Effector memory CD8-positive, alpha-beta T cell (primary cell): ENCODE data around the gene SNED1.

ENCODE experiments used
- ATAC-seq: fragments of 150-1000 bp; cut with Tn5 transposase; replicated peaks from 2 replicates; pipeline ENCODE4 v1.10.0; 2021; ENCODE audit warnings: mild to moderate bottlenecking, moderate library complexity
- DNase-seq, 3 experiments: peaks; one replicate each; pipeline ENCODE4 v3.0.0; 2021
- H3K27ac Mint-ChIP-seq, 2 donors: one replicate each; pipeline ENCODE4 v1.8.0; 2022; ENCODE audit warnings: mild to moderate bottlenecking in 2 of 2, mixed read lengths in 2 of 2, moderate library complexity in 2 of 2
- H3K27me3 Mint-ChIP-seq, 2 donors: one replicate each; pipeline ENCODE4 v1.8.0; 2022; ENCODE audit warnings: mixed read lengths in 2 of 2
- H3K36me3 Mint-ChIP-seq: one replicate; pipeline ENCODE4 v1.8.0; 2022; ENCODE audit warnings: mild to moderate bottlenecking, moderate library complexity, mixed read lengths; ENCODE audit not compliant: insufficient read depth
- H3K4me1 Mint-ChIP-seq, 2 donors: one replicate each; pipeline ENCODE4 v1.8.0; 2022; ENCODE audit warnings: low read depth in 2 of 2, mixed read lengths in 2 of 2
- H3K4me3 Mint-ChIP-seq, 2 donors: one replicate each; pipeline ENCODE4 v1.8.0; 2022; ENCODE audit warnings: mild to moderate bottlenecking in 2 of 2, mixed read lengths in 2 of 2, moderate library complexity in 2 of 2
- H3K9me3 Mint-ChIP-seq, 2 donors: one replicate each; pipeline ENCODE4 v1.8.0; 2022; ENCODE audit warnings: mixed read lengths in 2 of 2

SNED1 gene

DNA sequence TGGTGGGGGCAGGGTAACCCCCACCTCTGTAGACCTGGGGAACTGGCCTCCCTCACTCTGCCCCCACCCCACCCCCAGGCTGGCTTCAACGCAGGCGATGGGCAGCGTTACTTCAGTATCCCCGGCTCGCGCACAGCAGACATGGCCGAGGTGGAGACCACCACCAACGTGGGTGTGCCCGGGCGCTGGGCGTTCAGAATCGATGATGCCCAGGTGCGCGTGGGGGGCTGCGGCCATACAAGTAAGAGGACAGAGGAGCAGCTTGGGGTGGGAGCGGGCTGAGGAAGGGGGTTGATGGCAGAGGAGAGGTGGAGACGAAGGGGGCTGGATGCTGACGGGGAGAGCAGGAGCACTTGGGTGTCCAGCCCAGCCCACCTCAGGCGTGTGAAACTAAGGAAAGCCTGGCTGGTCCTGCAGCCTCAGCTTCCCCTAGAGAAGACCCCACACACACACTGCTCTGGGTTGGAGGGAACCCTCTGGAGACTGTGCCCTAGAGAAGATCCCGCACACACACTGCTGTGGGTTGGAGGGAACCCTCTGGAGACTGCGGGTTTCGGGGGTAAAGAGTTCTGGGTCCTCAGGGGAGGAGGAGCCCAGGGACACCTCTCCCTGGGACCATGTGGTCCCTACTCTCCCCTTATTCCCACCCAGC is 36.2 kb downstream of the SNED1 start:
- H3K4me3 Mint-ChIP-seq = peak overlapping the region; percentile 45 to 83
- H3K36me3 Mint-ChIP-seq = peaks cover 16% of the 10 kb centered on the region
- H3K4me1 Mint-ChIP-seq = peaks cover 0 to 8% of the 10 kb centered on the region in 2 donors
- ATAC-seq = no peak
- H3K9me3 Mint-ChIP-seq = no peaks in the 10 kb centered on the region
- no peak for DNase-seq
- peak overlapping the region in 1 of 2 donors; percentile 29 for H3K27ac Mint-ChIP-seq
- H3K27me3 Mint-ChIP-seq = peaks cover 5 to 8% of the 10 kb centered on the region in 2 donors

DNA sequence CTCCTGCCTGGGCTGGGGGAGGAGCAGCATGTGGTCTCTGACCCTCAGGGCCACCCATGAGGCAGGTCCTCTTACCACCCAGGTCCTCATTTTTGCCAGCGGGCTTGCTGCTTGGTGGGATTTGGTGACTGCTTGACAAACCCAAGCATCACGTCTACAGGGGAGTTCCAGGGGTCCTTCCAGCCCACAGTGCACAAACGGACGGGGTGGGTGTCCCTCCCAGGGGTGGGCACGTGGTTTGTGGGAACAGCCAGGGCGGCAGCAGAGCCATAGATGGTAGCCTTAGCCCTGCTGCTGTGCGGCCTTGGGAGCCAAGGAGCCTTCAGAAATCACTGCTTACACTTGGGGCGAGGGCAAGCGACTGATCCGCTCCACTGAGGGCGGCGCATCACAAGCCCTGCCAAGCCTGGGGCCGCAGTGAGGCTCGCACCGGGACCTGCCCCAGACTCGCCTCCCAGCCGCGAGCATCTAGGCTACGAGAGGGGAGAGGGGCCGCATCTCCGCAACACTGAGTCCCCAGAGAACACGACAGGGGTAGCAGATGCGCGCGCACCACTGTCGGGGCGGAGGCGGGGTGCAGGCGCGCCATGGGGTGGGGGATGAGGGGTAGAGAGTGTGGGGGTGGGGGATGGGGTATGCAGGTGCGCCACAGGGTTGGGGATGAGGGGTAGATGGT is 36.9 kb downstream of the SNED1 start:
- Mint-ChIP-seq H3K27ac (peak overlapping the region in 1 of 2 donors; percentile 29), H3K9me3 (no peaks in the 10 kb centered on the region), H3K4me3 (peak overlapping the region; percentile 45 to 83), H3K27me3 (peaks cover 5 to 8% of the 10 kb centered on the region in 2 donors), H3K4me1 (peaks cover 0 to 9% of the 10 kb centered on the region in 2 donors), H3K36me3 (peaks cover 19% of the 10 kb centered on the region)
- ATAC-seq = peak; percentile 16
- DNase-seq = peak; percentile 14 to 57 (median 53)

DNA sequence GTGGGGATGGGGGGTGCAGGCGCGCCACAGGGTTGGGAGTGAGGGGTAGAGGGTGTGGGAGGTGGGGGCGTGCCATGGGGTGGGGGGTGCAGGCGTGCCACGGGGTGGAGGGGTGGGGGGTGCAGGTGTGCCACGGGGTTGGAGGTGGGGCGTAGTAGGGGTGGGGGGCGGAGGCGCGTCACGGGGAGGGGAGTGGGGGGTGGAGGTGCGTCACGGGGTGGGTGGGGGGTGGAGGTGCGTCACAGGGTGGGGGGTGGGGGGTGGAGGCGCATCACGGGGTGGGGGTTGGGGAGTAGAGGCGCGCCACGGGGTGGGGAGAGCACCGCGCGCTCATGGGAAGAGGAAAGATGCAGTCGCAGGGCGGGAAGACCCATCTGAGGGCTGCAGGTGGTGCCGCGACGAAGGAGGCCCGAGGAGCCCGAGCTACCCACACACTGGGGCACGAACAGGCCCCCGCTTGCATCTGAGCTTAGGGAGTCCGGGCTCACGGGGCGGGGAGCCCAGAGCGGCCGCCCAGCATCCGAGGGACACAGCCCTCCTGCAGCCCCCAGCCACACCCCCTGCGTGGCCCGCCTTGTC is 37.5 kb downstream of the SNED1 start:
- peak; percentile 59 for ATAC-seq
- peak overlapping the region; percentile 28 to 87 for H3K27ac Mint-ChIP-seq
- H3K36me3 Mint-ChIP-seq = peaks cover 19% of the 10 kb centered on the region
- peaks cover 0 to 9% of the 10 kb centered on the region in 2 donors for H3K4me1 Mint-ChIP-seq
- H3K27me3 Mint-ChIP-seq = peaks cover 5 to 8% of the 10 kb centered on the region in 2 donors
- DNase-seq = no peak
- peak overlapping the region; percentile 82 to 83 for H3K4me3 Mint-ChIP-seq
- no peaks in the 10 kb centered on the region for H3K9me3 Mint-ChIP-seq

DNA sequence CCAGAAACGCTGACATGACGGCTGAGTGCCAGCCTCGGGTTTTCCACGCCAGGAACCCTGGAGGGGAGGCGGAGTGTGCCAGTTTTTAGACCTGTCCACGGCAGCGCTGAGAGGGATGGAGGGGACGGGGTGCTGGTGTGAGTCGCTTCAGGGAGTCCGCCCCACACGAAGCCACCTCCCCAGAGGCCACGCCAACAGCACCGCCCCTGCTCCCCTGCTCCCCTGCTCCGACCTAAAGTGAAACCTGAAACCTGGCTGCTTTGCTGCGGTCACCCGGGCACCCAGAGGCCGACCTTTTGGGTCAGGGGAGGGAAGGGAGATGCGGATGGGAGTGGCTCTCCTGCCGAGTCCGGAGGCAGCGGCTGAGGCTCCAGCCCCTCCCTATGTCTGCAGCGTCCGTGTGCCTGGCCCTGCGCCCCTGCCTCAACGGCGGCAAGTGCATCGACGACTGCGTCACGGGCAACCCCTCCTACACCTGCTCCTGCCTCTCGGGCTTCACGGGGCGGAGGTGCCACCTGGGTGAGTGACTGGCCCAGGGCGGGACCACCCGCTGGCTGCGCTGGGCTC is 38.1 kb downstream of the SNED1 start:
- H3K36me3 Mint-ChIP-seq = peaks cover 19% of the 10 kb centered on the region
- ATAC-seq (peak; percentile 75), DNase-seq (peak; percentile 41 to 67 (median 63))
- no peaks in the 10 kb centered on the region for H3K9me3 Mint-ChIP-seq
- H3K27me3 Mint-ChIP-seq = peaks cover 5% of the 10 kb centered on the region in 2 donors
- H3K27ac Mint-ChIP-seq = peak overlapping the region; percentile 28 to 87
- peak overlapping the region; percentile 82 to 83 for H3K4me3 Mint-ChIP-seq
- H3K4me1 Mint-ChIP-seq = peaks cover 0 to 9% of the 10 kb centered on the region in 2 donors

DNA sequence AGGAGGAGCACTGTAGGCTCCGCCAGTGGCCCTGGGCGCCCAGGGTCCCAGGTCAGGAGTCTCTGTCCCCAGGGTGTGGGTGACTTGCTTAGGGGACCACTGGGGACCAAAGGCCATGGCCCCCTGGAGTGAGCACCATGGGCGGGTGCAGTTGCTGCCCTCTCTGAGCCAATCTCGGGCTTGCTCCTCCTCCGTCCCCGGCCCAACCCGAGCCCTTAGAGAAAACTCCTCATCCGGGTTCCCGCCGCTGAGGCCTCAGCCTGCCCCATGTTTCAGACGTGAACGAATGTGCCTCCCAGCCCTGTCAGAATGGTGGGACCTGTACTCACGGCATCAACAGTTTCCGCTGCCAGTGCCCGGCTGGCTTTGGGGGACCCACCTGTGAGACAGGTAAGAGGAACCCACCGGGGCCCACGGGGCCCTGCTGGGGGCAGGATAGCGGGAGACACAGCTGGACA is 38.6 kb downstream of the SNED1 start:
- no peaks in the 10 kb centered on the region for H3K9me3 Mint-ChIP-seq
- H3K27me3 Mint-ChIP-seq = peaks cover 0 to 5% of the 10 kb centered on the region in 2 donors
- peaks cover 19% of the 10 kb centered on the region for H3K36me3 Mint-ChIP-seq
- ATAC-seq (peak; percentile 8), DNase-seq (no peak)
- H3K4me1 Mint-ChIP-seq = peaks cover 0 to 9% of the 10 kb centered on the region in 2 donors
- peak overlapping the region; percentile 82 to 83 for H3K4me3 Mint-ChIP-seq
- H3K27ac Mint-ChIP-seq = peak overlapping the region in 1 of 2 donors; percentile 87

DNA sequence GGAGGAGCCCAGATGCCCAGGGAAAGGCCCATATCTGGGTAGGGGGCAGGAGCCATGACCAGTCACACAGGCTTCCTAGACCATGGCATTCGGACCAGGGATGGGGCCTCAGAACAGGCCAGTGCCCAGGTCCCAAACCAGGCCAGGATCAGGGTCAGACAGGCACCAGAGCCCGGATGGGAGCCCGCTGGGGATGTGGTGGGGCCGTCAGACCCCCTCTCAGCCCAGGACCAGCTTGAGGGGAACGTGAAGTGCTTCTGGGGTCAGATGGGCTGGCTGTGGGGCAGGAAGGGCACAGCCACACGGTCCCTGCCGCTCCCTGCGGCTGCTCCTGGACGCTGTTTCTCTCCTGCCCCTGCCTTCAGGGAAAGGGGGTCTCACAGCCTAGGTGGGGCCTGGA is 39.1 kb downstream of the SNED1 start:
- H3K27ac Mint-ChIP-seq = peak overlapping the region in 1 of 2 donors; percentile 87
- ATAC-seq (no peak), DNase-seq (no peak)
- H3K36me3 Mint-ChIP-seq = peaks cover 19% of the 10 kb centered on the region
- peaks cover 0 to 9% of the 10 kb centered on the region in 2 donors for H3K4me1 Mint-ChIP-seq
- H3K4me3 Mint-ChIP-seq = peak overlapping the region; percentile 82 to 83
- no peaks in the 10 kb centered on the region for H3K9me3 Mint-ChIP-seq
- H3K27me3 Mint-ChIP-seq = peaks cover 0 to 5% of the 10 kb centered on the region in 2 donors

DNA sequence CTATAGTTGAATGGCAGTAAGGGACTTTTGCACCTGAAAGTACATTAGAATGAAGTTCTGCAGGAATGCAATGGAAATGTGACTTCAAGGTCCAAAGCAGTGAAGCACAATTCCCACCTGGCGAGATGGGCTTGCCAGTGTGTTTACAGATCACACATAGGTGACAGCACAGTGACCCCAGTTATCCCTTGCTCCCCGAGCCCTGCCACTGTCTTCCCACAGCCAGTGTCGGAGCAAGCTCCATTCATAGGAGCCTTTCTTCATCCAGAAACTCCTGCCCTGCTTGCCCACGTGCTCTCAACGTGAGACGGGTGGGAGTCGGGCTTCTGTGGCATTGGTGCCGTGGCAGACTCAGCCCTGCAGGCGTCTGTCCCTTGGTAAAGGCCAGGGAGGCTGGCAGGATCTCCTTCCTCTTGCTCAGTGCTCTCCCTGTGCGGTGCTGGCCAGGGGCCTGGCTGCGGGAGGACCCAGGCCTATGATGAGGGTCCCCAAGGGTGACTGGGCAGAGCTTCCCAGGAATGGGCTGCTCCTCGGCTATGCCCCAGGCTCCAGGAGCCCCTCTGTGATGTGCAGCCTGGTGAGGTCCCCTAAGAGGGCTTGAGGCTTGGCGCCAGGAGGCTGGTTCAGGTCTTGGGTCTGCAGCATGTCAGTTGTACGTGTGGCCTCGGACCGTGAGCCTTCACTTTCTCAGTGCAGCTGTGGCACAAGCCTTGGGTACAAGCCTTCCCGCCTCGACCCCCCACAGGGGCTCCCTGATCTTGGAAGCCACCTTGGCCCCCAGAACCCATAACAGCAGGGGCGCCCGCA is 40.2 kb downstream of the SNED1 start:
- H3K4me1 Mint-ChIP-seq = peaks cover 0 to 9% of the 10 kb centered on the region in 2 donors
- DNase-seq (no peak), ATAC-seq (no peak)
- H3K9me3 Mint-ChIP-seq = no peaks in the 10 kb centered on the region
- peaks cover 0 to 5% of the 10 kb centered on the region in 2 donors for H3K27me3 Mint-ChIP-seq
- peak overlapping the region in 1 of 2 donors; percentile 83 for H3K4me3 Mint-ChIP-seq
- H3K27ac Mint-ChIP-seq = peak overlapping the region in 1 of 2 donors; percentile 74
- H3K36me3 Mint-ChIP-seq = peaks cover 19% of the 10 kb centered on the region

DNA sequence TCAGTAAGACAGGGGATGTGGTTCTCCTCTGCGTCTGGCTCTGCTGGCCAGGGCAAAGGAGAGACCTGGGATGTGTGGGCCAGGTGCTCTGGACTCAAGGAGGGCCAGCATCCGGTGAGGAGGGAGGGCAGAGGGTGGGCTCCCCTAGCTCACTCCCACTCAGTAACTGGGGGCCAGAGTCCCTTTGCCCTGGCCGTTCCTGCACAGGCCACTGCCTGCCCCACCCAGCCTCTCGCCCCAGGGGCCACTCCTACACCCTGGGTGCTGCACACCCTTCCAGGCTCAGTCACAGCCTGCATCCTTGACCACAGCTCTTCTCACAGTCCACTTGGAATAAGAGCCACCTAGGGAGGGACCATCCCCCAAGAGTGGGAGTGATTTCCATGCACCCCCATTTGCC is 41.0 kb downstream of the SNED1 start:
- H3K27me3 Mint-ChIP-seq = peaks cover 0 to 5% of the 10 kb centered on the region in 2 donors
- ATAC-seq (no peak), DNase-seq (no peak)
- H3K4me3 Mint-ChIP-seq = no peak overlapping the region
- H3K27ac Mint-ChIP-seq = no peak overlapping the region
- no peaks in the 10 kb centered on the region for H3K9me3 Mint-ChIP-seq
- peaks cover 0 to 9% of the 10 kb centered on the region in 2 donors for H3K4me1 Mint-ChIP-seq
- peaks cover 19% of the 10 kb centered on the region for H3K36me3 Mint-ChIP-seq

DNA sequence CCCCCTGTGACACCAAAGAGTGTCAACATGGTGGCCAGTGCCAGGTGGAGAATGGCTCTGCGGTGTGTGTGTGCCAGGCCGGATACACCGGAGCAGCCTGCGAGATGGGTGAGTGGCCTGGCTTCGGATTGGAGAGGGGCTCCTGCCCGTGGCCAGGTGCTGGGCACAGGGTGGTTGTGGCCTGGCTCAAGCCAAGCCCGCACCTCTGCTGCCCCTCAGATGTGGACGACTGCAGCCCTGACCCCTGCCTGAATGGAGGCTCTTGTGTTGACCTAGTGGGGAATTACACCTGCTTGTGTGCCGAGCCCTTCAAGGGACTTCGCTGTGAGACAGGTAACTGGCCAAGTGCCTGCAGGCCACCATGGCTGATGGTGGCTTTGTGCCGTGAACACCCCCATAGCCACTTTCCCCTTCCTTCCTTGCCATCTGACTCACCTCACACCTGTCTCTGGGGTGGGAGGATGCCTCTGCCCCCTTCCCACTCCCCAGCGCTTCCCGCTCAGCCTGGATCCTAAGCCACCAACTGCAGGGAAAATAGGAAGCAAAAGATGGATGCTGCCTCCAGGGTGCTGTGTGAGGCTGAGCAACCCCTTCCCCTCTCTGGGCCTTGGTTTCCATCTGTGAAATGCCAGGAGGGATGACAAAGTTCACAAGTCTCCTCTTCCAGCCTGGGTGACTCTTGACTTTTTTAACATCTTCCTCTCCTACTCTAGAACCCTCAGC is 41.8 kb downstream of the SNED1 start:
- ATAC-seq (no peak), DNase-seq (no peak)
- peak overlapping the region in 1 of 2 donors; percentile 38 for H3K27ac Mint-ChIP-seq
- peaks cover 12% of the 10 kb centered on the region for H3K36me3 Mint-ChIP-seq
- H3K27me3 Mint-ChIP-seq = peaks cover 0 to 5% of the 10 kb centered on the region in 2 donors
- H3K4me1 Mint-ChIP-seq = peaks cover 0 to 9% of the 10 kb centered on the region in 2 donors
- H3K4me3 Mint-ChIP-seq = no peak overlapping the region
- no peaks in the 10 kb centered on the region for H3K9me3 Mint-ChIP-seq

DNA sequence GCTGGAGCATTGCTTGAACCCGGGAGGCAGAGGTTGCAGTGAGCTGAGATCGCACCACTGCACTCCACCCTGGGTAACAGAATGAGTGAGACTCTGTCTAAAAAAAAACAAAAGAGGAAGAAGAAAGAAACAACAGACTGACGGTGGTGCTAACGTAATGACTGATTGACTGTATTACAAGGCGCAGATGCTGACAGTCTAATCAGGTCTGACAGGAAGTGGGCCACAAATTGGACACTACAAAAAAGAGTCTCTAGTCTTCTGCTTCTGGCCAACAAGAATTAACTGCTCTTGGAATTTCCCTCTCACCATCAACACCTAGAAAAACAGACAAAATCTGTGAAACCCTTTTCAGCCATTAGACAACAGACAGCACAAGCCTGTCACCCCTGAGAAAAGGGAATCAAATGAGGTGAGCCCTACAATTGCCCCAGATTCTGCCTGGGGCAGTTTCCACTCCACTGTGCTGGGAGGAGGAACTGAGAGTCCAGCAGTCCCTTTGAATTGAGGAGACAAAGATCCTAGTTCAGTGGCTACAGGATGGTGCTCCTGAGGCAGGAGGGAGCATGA is 43.3 kb downstream of the SNED1 start:
- peak; percentile 35 for ATAC-seq

DNA sequence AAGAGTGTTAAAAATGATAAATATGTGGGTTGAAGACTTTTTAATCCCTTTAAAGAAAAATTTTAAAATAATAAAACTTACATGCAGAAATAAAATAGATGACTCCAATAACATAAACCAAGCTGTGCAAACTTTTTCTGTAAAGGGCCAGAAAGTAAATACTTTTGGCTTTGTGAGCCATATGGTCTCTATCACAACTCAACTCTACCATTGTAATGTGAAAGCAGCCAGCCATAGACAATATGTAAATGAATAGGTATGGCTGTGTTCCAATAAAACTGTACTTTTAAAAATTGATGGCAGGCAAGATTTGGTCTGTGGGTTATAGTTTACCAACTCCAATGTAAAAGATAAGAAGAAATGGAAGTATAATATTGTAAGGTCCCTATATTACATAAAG is 45.2 kb downstream of the SNED1 start:
- ATAC-seq (no peak), DNase-seq (no peak)
- Mint-ChIP-seq H3K36me3 (peaks cover 7% of the 10 kb centered on the region), H3K27me3 (no peaks in the 10 kb centered on the region), H3K9me3 (no peaks in the 10 kb centered on the region), H3K4me3 (no peak overlapping the region), H3K27ac (no peak overlapping the region), H3K4me1 (peaks cover 0 to 1% of the 10 kb centered on the region in 2 donors)

More for the DNA sequence above, 43.3 kb downstream of the SNED1 start:
- no peaks in the 10 kb centered on the region for H3K9me3 Mint-ChIP-seq
- peaks cover 0 to 5% of the 10 kb centered on the region in 2 donors for H3K27me3 Mint-ChIP-seq
- no peak overlapping the region for H3K27ac Mint-ChIP-seq
- no peak overlapping the region for H3K4me3 Mint-ChIP-seq
- H3K36me3 Mint-ChIP-seq = peaks cover 8% of the 10 kb centered on the region
- DNase-seq = no peak
- H3K4me1 Mint-ChIP-seq = peaks cover 0 to 9% of the 10 kb centered on the region in 2 donors
